Suprapubic skin (tissue), 3 donors: ENCODE data around the gene TMEM18.

ENCODE experiments used
- EP300 ChIP-seq: sonication (generic); formaldehyde crosslinking; IDR thresholded peaks from one replicate; pipeline ENCODE4 v1.6.1; 2017; ENCODE audit warnings: antibody characterized with exemption
- POLR2A ChIP-seq, 2 donors: fragments of 450-650 bp; IDR thresholded peaks; one replicate each; pipeline ENCODE4 v1.6.1; 2017; ENCODE audit warnings: antibody characterized with exemption in 2 of 2, mild to moderate bottlenecking in 2 of 2, moderate library complexity in 2 of 2
- TF ChIP-seq, protein P1 (sequence below), 2 donors: fragments of 200-600 bp in 1 of 2; fragments of 450-650 bp in 1 of 2; sonication (generic) in 1 of 2; IDR thresholded peaks; one replicate each; pipeline ENCODE4 v1.5.1; 2016 to 2019; ENCODE audit warnings: antibody characterized with exemption in 2 of 2, mild to moderate bottlenecking in 1 of 2, moderate library complexity in 1 of 2

DNA sequence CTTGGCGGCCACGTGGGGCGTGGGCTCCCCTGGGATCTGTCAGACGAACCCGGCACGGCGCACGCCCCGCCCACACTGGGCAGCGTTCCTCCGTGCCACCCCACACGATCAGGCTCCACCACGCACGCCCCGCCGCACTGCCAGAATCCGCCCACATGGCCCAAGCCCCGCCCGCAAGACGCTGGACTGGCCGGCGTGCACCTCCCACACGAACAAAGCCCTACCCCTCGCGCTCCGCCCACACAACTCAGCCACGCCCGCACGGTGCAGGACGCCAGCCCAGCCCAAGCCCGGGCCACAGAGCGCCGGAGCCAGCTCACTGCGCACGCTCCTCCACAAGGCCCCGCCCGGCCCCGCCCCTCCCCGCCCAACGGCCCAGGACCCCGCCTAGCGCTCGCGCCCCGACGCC is 555 bp downstream of the TMEM18 start:
- TF ChIP-seq EP300 (no peak), POLR2A (IDR thresholded peaks at IDR 0.05) (no peak)
- TF ChIP-seq, protein P1, sequence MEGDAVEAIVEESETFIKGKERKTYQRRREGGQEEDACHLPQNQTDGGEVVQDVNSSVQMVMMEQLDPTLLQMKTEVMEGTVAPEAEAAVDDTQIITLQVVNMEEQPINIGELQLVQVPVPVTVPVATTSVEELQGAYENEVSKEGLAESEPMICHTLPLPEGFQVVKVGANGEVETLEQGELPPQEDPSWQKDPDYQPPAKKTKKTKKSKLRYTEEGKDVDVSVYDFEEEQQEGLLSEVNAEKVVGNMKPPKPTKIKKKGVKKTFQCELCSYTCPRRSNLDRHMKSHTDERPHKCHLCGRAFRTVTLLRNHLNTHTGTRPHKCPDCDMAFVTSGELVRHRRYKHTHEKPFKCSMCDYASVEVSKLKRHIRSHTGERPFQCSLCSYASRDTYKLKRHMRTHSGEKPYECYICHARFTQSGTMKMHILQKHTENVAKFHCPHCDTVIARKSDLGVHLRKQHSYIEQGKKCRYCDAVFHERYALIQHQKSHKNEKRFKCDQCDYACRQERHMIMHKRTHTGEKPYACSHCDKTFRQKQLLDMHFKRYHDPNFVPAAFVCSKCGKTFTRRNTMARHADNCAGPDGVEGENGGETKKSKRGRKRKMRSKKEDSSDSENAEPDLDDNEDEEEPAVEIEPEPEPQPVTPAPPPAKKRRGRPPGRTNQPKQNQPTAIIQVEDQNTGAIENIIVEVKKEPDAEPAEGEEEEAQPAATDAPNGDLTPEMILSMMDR (IDR thresholded peaks at IDR 0.05): no peak
